Measurements from ENCODE around the gene KIF5C.

KIF5C gene

DNA sequence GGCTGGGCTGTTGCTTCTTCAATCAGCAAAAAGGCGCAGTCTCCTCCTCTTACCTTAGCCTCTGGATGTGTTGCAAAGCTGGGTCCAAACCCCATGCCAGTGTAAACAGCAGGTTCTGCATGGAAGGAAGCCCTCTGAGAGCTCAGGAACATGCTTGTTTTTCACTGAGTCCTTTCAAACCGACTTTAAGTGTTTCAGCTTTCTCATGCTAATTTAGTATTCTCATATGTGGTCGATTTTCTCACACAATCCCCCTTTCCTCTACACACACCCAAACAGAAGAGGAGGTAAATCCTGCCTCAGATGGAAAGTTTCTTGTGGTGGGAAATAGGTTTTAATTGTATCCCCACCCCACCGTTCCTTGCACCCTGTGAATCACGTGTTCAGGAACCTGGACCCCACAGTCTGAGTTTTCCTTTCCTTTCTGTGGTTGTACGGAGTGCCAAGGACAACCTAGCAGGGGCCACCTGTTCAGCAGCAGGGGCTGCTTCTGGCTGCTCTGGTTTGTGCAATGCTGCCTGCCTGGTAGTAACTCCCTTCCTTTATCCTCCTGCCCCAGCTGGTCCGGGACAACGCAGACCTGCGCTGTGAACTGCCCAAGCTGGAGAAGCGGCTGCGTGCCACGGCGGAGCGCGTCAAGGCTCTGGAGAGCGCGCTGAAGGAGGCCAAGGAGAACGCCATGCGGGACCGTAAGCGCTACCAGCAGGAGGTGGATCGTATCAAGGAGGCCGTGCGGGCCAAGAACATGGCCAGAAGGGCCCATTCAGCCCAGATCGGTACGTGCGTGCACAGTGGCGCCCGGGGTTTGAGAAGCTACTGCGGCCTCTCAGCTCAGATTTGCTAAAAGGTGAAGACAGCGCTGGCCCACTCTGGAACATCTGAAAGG lies 134.8 kb downstream of the KIF5C start:
- no peaks in the 10 kb centered on the region for H3K9me3 ChIP-seq (ENCODE audit: control insufficient read depth in 5 of 5, low read length in 5 of 5)
- H3K4me1 ChIP-seq (ENCODE audit: control insufficient read depth in 5 of 5, insufficient read depth in 5 of 5, low read length in 5 of 5): peaks cover 0 to 7% (median 0%) of the 10 kb centered on the region in 5 donors
- H3K4me3 ChIP-seq (ENCODE audit: low read depth in 1 of 5, low read length in 5 of 5): no peak overlapping the region
- no peaks in the 10 kb centered on the region for H3K27me3 ChIP-seq (ENCODE audit: control insufficient read depth in 5 of 5, insufficient read depth in 4 of 5, low read length in 5 of 5)
- no peaks in the 10 kb centered on the region for H3K36me3 ChIP-seq (ENCODE audit: control insufficient read depth in 5 of 5, insufficient read depth in 5 of 5, low read length in 5 of 5)
- H3K9ac ChIP-seq (ENCODE audit: low read length in 5 of 5): no peak overlapping the region
- H3K27ac ChIP-seq (ENCODE audit: low read depth, low read length): no peak overlapping the region

DNA sequence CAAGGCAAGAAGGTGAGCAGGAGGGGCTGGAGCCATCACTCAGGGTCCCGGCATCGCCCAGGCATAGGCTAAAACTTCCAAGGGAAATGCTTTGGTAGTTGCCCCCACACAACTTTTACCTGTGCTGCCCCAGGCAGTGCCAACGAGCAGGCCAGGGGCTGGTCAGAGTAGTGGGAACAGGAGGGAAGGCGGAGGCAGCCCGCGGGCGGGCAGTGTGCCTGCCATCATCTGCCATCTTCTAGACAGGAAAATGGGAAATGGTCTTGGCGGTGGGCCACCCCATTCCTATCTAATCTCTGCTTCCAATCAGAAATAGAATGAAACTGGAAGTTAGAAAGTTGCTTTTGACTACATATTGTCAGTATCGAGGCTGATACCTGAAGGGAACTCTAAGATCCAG lies 137.5 kb downstream of the KIF5C start:
- Histone ChIP-seq H3K27ac (ENCODE audit: low read depth, low read length) (no peak overlapping the region), H3K36me3 (ENCODE audit: control insufficient read depth in 5 of 5, insufficient read depth in 5 of 5, low read length in 5 of 5) (no peaks in the 10 kb centered on the region), H3K9ac (ENCODE audit: low read length in 5 of 5) (no peak overlapping the region), H3K9me3 (ENCODE audit: control insufficient read depth in 5 of 5, low read length in 5 of 5) (no peaks in the 10 kb centered on the region), H3K4me1 (ENCODE audit: control insufficient read depth in 5 of 5, insufficient read depth in 5 of 5, low read length in 5 of 5) (peaks cover 0 to 3% (median 0%) of the 10 kb centered on the region in 5 donors), H3K4me3 (ENCODE audit: low read depth in 1 of 5, low read length in 5 of 5) (no peak overlapping the region), H3K27me3 (ENCODE audit: control insufficient read depth in 5 of 5, insufficient read depth in 4 of 5, low read length in 5 of 5) (peaks cover 0 to 4% (median 0%) of the 10 kb centered on the region in 5 donors)

DNA sequence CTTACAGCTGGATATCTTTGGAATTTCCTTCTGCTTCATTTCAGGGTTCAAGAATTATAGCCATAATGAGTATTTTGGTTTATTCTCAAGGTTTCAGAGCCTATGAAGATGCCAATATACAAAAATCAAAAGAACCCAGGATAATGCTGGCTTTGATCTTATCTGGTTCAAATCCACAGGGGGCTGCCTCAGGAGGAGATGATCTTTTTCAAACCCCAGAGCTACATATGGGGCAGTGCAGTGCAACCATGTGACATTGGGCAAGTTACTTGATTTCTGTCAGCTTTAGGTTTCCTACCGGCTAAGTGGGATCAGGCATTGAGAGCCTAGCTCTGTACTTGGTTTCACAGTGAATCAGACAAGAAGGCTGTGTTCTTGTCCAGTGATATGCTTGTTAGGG lies 140.5 kb downstream of the KIF5C start:
- Histone ChIP-seq H3K9ac (ENCODE audit: low read length in 5 of 5) (no peak overlapping the region), H3K27me3 (ENCODE audit: control insufficient read depth in 5 of 5, insufficient read depth in 4 of 5, low read length in 5 of 5) (peaks cover 0 to 4% (median 0%) of the 10 kb centered on the region in 5 donors), H3K36me3 (ENCODE audit: control insufficient read depth in 5 of 5, insufficient read depth in 5 of 5, low read length in 5 of 5) (no peaks in the 10 kb centered on the region), H3K4me3 (ENCODE audit: low read depth in 1 of 5, low read length in 5 of 5) (no peak overlapping the region), H3K9me3 (ENCODE audit: control insufficient read depth in 5 of 5, low read length in 5 of 5) (no peaks in the 10 kb centered on the region), H3K4me1 (ENCODE audit: control insufficient read depth in 5 of 5, insufficient read depth in 5 of 5, low read length in 5 of 5) (peaks cover 0 to 3% (median 0%) of the 10 kb centered on the region in 5 donors), H3K27ac (ENCODE audit: low read depth, low read length) (no peak overlapping the region)

DNA sequence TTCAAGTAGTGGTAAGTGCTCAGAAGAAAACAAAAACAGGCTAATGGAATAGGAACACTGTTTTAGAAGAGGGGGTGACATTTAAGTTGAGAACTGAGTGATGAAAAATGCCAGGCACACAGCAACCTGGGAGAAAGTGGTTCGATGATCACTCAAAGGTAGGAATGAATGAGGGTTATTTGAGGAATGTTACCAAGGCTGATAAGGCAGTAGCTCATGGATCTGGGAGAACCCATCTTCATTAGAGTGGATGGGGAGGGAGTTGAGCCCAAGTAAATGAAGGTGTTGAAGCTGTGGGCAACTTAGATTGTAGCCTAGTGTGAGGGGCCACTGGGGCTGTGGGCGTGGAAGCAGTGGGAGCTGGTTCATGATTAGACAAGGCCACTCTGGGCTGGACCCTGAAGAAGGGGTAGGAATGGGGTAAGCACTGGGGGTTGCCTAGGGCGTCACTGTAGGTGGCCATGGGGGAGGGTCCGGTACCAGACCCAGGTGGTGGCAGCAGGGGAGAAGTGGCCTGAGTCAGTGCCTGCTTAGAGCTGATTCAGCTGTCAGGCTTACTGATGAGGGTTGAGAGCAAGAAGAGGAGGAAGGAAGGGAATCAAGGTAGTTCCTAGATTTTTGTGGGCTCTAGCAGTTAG lies 141.0 kb downstream of the KIF5C start:
- Histone ChIP-seq H3K9me3 (ENCODE audit: control insufficient read depth in 5 of 5, low read length in 5 of 5) (no peaks in the 10 kb centered on the region), H3K36me3 (ENCODE audit: control insufficient read depth in 5 of 5, insufficient read depth in 5 of 5, low read length in 5 of 5) (no peaks in the 10 kb centered on the region), H3K9ac (ENCODE audit: low read length in 5 of 5) (no peak overlapping the region), H3K27me3 (ENCODE audit: control insufficient read depth in 5 of 5, insufficient read depth in 4 of 5, low read length in 5 of 5) (peaks cover 0 to 4% (median 0%) of the 10 kb centered on the region in 5 donors), H3K27ac (ENCODE audit: low read depth, low read length) (no peak overlapping the region), H3K4me1 (ENCODE audit: control insufficient read depth in 5 of 5, insufficient read depth in 5 of 5, low read length in 5 of 5) (peaks cover 0 to 3% (median 0%) of the 10 kb centered on the region in 5 donors), H3K4me3 (ENCODE audit: low read depth in 1 of 5, low read length in 5 of 5) (no peak overlapping the region)

DNA sequence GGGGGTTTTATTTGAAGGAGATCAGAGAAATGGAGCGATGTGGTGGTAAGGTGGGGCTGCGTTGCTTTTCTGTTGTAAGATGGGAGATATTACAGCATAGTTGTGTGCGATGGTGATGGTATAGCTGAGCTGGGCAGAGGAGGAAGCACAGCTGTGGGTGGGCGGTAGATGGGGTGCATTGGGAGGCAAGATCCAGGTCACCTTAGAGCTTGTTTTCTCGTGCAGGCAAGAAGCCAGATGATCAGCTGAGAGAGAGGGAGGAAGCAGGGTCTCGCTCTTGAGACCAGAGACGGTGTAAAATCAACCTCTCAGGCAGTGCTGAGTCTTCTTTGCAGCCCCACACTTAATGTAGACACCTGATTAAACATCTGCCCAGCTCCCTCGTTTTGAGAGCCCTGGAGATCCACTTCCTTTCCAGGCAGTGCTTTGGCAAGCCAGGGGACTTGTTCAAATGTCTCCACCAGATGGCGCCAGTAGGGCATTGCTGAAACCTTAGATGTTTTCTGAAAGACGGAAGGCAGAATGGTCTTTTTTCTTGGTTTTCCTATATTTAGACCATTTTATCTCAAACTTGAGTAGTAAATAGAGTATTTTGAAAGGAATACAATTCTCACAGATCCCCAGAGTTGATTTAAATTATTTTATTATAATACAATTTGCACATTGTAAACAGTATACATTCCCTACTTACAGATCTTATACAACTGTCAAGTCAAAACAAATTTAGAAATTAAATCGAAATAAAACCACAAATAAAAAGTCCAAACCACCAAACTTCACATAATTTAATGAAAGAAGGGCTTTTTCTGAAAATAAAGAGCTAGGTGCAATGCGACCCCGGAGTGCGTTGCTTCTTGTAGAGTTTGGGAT lies 142.3 kb downstream of the KIF5C start:
- Histone ChIP-seq H3K9ac (ENCODE audit: low read length in 5 of 5) (no peak overlapping the region), H3K4me1 (ENCODE audit: control insufficient read depth in 5 of 5, insufficient read depth in 5 of 5, low read length in 5 of 5) (peaks cover 0 to 3% (median 0%) of the 10 kb centered on the region in 5 donors), H3K36me3 (ENCODE audit: control insufficient read depth in 5 of 5, insufficient read depth in 5 of 5, low read length in 5 of 5) (no peaks in the 10 kb centered on the region), H3K9me3 (ENCODE audit: control insufficient read depth in 5 of 5, low read length in 5 of 5) (no peaks in the 10 kb centered on the region), H3K27ac (ENCODE audit: low read depth, low read length) (no peak overlapping the region), H3K4me3 (ENCODE audit: low read depth in 1 of 5, low read length in 5 of 5) (no peak overlapping the region), H3K27me3 (ENCODE audit: control insufficient read depth in 5 of 5, insufficient read depth in 4 of 5, low read length in 5 of 5) (peaks cover 0 to 4% (median 0%) of the 10 kb centered on the region in 5 donors)

DNA sequence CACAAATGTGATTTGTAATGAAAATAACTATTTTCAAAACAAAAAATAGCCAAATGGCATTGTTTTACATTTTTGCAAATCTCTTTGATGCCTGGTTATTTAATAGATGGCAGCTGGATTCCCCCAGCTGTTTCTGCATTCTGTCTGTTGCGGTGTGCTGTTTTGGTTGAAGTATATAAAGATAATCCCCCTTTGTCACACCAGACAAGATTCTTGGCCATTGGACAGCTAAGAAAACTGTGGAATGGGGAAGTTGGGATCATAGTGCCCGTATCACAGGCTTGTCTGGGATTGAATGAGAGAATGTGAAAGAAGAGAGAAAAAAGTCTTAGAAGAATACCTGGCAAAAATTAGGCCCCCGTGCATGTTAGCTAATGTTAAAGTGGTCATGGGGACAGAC lies 144.0 kb downstream of the KIF5C start:
- H3K36me3 ChIP-seq (ENCODE audit: control insufficient read depth in 5 of 5, insufficient read depth in 5 of 5, low read length in 5 of 5): no peaks in the 10 kb centered on the region
- H3K27me3 ChIP-seq (ENCODE audit: control insufficient read depth in 5 of 5, insufficient read depth in 4 of 5, low read length in 5 of 5): peaks cover 0 to 4% (median 0%) of the 10 kb centered on the region in 5 donors
- no peak overlapping the region for H3K9ac ChIP-seq (ENCODE audit: low read length in 5 of 5)
- H3K27ac ChIP-seq (ENCODE audit: low read depth, low read length): no peak overlapping the region
- no peak overlapping the region for H3K4me3 ChIP-seq (ENCODE audit: low read depth in 1 of 5, low read length in 5 of 5)
- peaks cover 0 to 3% (median 0%) of the 10 kb centered on the region in 5 donors for H3K4me1 ChIP-seq (ENCODE audit: control insufficient read depth in 5 of 5, insufficient read depth in 5 of 5, low read length in 5 of 5)
- H3K9me3 ChIP-seq (ENCODE audit: control insufficient read depth in 5 of 5, low read length in 5 of 5): no peaks in the 10 kb centered on the region

DNA sequence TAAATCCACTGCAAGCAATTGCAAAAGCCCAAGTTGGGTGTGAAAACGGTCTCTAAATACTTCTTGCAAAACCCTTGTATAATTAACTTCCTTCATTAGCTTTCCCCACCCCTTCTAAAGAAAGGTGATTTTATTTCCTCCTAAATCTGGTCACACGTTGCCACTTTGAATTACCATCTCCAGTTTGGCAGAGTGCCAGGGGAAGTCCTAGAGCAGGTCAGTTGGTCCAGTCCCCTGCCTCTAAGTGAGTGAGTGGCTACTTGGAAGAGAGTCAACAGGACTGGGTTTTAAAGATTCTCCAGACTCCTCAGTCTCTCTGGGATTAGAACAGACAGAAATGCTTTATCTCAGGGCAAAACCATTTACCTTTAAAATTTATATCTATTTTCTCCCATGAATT lies 144.7 kb downstream of the KIF5C start:
- Histone ChIP-seq H3K9me3 (ENCODE audit: control insufficient read depth in 5 of 5, low read length in 5 of 5) (no peaks in the 10 kb centered on the region), H3K36me3 (ENCODE audit: control insufficient read depth in 5 of 5, insufficient read depth in 5 of 5, low read length in 5 of 5) (no peaks in the 10 kb centered on the region), H3K27ac (ENCODE audit: low read depth, low read length) (no peak overlapping the region), H3K4me3 (ENCODE audit: low read depth in 1 of 5, low read length in 5 of 5) (no peak overlapping the region), H3K9ac (ENCODE audit: low read length in 5 of 5) (no peak overlapping the region), H3K27me3 (ENCODE audit: control insufficient read depth in 5 of 5, insufficient read depth in 4 of 5, low read length in 5 of 5) (peaks cover 0 to 4% (median 0%) of the 10 kb centered on the region in 5 donors), H3K4me1 (ENCODE audit: control insufficient read depth in 5 of 5, insufficient read depth in 5 of 5, low read length in 5 of 5) (peaks cover 0 to 7% (median 3%) of the 10 kb centered on the region in 5 donors)

DNA sequence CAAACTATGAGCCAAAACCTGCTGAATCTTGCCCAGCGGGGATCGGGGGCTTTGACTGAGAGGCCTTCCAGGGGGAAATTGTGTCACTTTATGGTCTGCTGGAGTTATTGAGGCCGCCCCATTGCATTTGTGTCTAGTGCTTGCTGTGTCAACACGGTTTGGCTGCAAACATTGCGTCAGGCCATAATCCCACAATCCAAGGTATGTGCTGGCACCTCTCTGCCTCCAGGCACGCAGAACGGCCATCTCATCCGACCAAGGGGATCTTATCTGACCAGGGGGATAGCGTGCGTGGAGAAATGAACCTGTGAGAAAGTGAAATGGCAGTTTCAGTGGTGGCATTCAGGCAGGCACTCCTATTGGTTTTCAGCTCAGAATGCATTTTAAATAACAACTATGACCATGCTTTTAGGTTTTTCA lies 145.4 kb downstream of the KIF5C start:
- Histone ChIP-seq H3K27ac (ENCODE audit: low read depth, low read length) (no peak overlapping the region), H3K9me3 (ENCODE audit: control insufficient read depth in 5 of 5, low read length in 5 of 5) (no peaks in the 10 kb centered on the region), H3K4me3 (ENCODE audit: low read depth in 1 of 5, low read length in 5 of 5) (no peak overlapping the region), H3K4me1 (ENCODE audit: control insufficient read depth in 5 of 5, insufficient read depth in 5 of 5, low read length in 5 of 5) (peaks cover 0 to 9% (median 3%) of the 10 kb centered on the region in 5 donors), H3K27me3 (ENCODE audit: control insufficient read depth in 5 of 5, insufficient read depth in 4 of 5, low read length in 5 of 5) (peaks cover 0 to 4% (median 0%) of the 10 kb centered on the region in 5 donors), H3K36me3 (ENCODE audit: control insufficient read depth in 5 of 5, insufficient read depth in 5 of 5, low read length in 5 of 5) (no peaks in the 10 kb centered on the region), H3K9ac (ENCODE audit: low read length in 5 of 5) (no peak overlapping the region)

DNA sequence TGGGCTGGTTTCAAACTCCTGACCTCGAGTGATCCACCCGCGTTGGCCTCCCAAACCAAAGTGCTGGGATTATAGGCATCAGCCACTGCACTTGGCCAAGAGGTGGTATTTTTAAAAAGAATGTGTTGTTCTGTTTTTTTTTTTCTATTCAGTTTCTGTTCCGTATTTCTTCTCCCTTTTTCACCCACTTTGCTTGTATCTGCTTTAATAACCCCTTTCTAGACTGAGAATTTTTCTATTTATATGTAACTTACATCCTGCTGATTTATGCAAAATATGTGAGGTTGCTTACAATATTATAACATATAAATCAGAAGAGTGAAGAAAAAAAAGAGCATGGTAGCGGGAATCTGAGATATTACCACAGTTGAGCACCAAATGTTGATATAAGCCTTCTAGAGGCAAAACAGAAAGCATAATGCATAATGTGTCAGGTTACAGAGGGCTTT lies 146.3 kb downstream of the KIF5C start:
- Histone ChIP-seq H3K4me3 (ENCODE audit: low read depth in 1 of 5, low read length in 5 of 5) (no peak overlapping the region), H3K36me3 (ENCODE audit: control insufficient read depth in 5 of 5, insufficient read depth in 5 of 5, low read length in 5 of 5) (no peaks in the 10 kb centered on the region), H3K4me1 (ENCODE audit: control insufficient read depth in 5 of 5, insufficient read depth in 5 of 5, low read length in 5 of 5) (peaks cover 0 to 9% (median 3%) of the 10 kb centered on the region in 5 donors), H3K27me3 (ENCODE audit: control insufficient read depth in 5 of 5, insufficient read depth in 4 of 5, low read length in 5 of 5) (peaks cover 0 to 3% (median 0%) of the 10 kb centered on the region in 5 donors), H3K9ac (ENCODE audit: low read length in 5 of 5) (no peak overlapping the region), H3K9me3 (ENCODE audit: control insufficient read depth in 5 of 5, low read length in 5 of 5) (no peaks in the 10 kb centered on the region), H3K27ac (ENCODE audit: low read depth, low read length) (no peak overlapping the region)

Data from subcutaneous abdominal adipose tissue (tissue), 5 donors.